ENCODE measurements around the gene MAOA.

MAOA gene

GRCh38 chrX:43657671-43658070, 1.6 kb downstream of the MAOA start:
- Histone ChIP-seq H3K27ac (ENCODE audit: poor library complexity, severe bottlenecking) (no peak overlapping the region), H3K4me1 (ENCODE audit: insufficient read depth, poor library complexity, severe bottlenecking) (no peaks in the 10 kb centered on the region), H3K4me3 (ENCODE audit: severe bottlenecking) (no peak overlapping the region), H3K36me3 (ENCODE audit: low read depth) (no peaks in the 10 kb centered on the region), H3K9me3 (ENCODE audit: severe bottlenecking) (no peaks in the 10 kb centered on the region), H3K27me3 (ENCODE audit: insufficient read depth, poor library complexity, severe bottlenecking) (no peaks in the 10 kb centered on the region)
- no peak for DNase-seq (ENCODE audit: low spot score)
- TF ChIP-seq CTCF (IDR thresholded peaks at IDR 0.05; ENCODE audit: poor library complexity, severe bottlenecking): no peak
- ATAC-seq (ENCODE audit: low read depth): no peak

- H3K27me3 ChIP-seq (ENCODE audit: insufficient read depth, poor library complexity, severe bottlenecking): no peaks in the 10 kb centered on the region
- no peaks in the 10 kb centered on the region for H3K36me3 ChIP-seq (ENCODE audit: low read depth)
- no peaks in the 10 kb centered on the region for H3K4me1 ChIP-seq (ENCODE audit: insufficient read depth, poor library complexity, severe bottlenecking)
- no peak overlapping the region for H3K4me3 ChIP-seq (ENCODE audit: severe bottlenecking)
- no peak for TF ChIP-seq CTCF (IDR thresholded peaks at IDR 0.05; ENCODE audit: poor library complexity, severe bottlenecking)
- H3K27ac ChIP-seq (ENCODE audit: poor library complexity, severe bottlenecking): no peak overlapping the region
- DNase-seq (ENCODE audit: low spot score): no peak
- ATAC-seq (ENCODE audit: low read depth): peak; percentile 40; the same call in 1 of the 3 replicates
- no peaks in the 10 kb centered on the region for H3K9me3 ChIP-seq (ENCODE audit: severe bottlenecking)
Measured at GRCh38 chrX:43661521-43662240, 5.6 kb downstream of the MAOA start.

GRCh38 chrX:43663173-43663572, 7.1 kb downstream of the MAOA start:
- ATAC-seq (ENCODE audit: low read depth) (no peak), DNase-seq (ENCODE audit: low spot score) (no peak)
- Histone ChIP-seq H3K4me3 (ENCODE audit: severe bottlenecking) (no peak overlapping the region), H3K27me3 (ENCODE audit: insufficient read depth, poor library complexity, severe bottlenecking) (no peaks in the 10 kb centered on the region), H3K36me3 (ENCODE audit: low read depth) (no peaks in the 10 kb centered on the region), H3K9me3 (ENCODE audit: severe bottlenecking) (no peaks in the 10 kb centered on the region), H3K27ac (ENCODE audit: poor library complexity, severe bottlenecking) (no peak overlapping the region), H3K4me1 (ENCODE audit: insufficient read depth, poor library complexity, severe bottlenecking) (no peaks in the 10 kb centered on the region)
- no peak for TF ChIP-seq CTCF (IDR thresholded peaks at IDR 0.05; ENCODE audit: poor library complexity, severe bottlenecking)

GRCh38 chrX:43664258-43664657, 8.2 kb downstream of the MAOA start:
- DNase-seq (ENCODE audit: low spot score) (no peak), ATAC-seq (ENCODE audit: low read depth) (no peak)
- Histone ChIP-seq H3K27me3 (ENCODE audit: insufficient read depth, poor library complexity, severe bottlenecking) (no peaks in the 10 kb centered on the region), H3K9me3 (ENCODE audit: severe bottlenecking) (no peaks in the 10 kb centered on the region), H3K4me3 (ENCODE audit: severe bottlenecking) (no peak overlapping the region), H3K36me3 (ENCODE audit: low read depth) (no peaks in the 10 kb centered on the region), H3K4me1 (ENCODE audit: insufficient read depth, poor library complexity, severe bottlenecking) (no peaks in the 10 kb centered on the region), H3K27ac (ENCODE audit: poor library complexity, severe bottlenecking) (no peak overlapping the region)
- no peak for TF ChIP-seq CTCF (IDR thresholded peaks at IDR 0.05; ENCODE audit: poor library complexity, severe bottlenecking)

- no peak for TF ChIP-seq CTCF (IDR thresholded peaks at IDR 0.05; ENCODE audit: poor library complexity, severe bottlenecking)
- no peak overlapping the region for H3K4me3 ChIP-seq (ENCODE audit: severe bottlenecking)
- DNase-seq (ENCODE audit: low spot score) (no peak), ATAC-seq (ENCODE audit: low read depth) (no peak)
- no peak overlapping the region for H3K27ac ChIP-seq (ENCODE audit: poor library complexity, severe bottlenecking)
- H3K27me3 ChIP-seq (ENCODE audit: insufficient read depth, poor library complexity, severe bottlenecking): no peaks in the 10 kb centered on the region
- no peaks in the 10 kb centered on the region for H3K36me3 ChIP-seq (ENCODE audit: low read depth)
- no peaks in the 10 kb centered on the region for H3K4me1 ChIP-seq (ENCODE audit: insufficient read depth, poor library complexity, severe bottlenecking)
- H3K9me3 ChIP-seq (ENCODE audit: severe bottlenecking): no peaks in the 10 kb centered on the region
Measured at GRCh38 chrX:43664708-43665107, 8.6 kb downstream of the MAOA start.
